Gastrocnemius medialis (tissue), 4 donors: ENCODE results near the gene UPK1A.

ENCODE experiments used
- POLR2A ChIP-seq, 2 donors: fragments of 450-650 bp; IDR thresholded peaks; one replicate each; pipeline ENCODE4 v1.6.1; 2017; ENCODE audit warnings: antibody characterized with exemption in 2 of 2, mild to moderate bottlenecking in 2 of 2, moderate library complexity in 2 of 2
- TF ChIP-seq, protein P1 (sequence below), 5 experiments: fragments of 450-650 bp in 3 of 5; fragments of 200-600 bp in 2 of 5; sonication (generic) in 2 of 5; IDR thresholded peaks in 4 of 5; conservative IDR thresholded peaks in 1 of 5; 1 replicate in 4 of 5; 2 replicates in 1 of 5; pipeline ENCODE4 v1.5.1; 2016 to 2019; ENCODE audit warnings: antibody characterized with exemption in 5 of 5, mild to moderate bottlenecking in 3 of 5, moderate library complexity in 3 of 5

DNA sequence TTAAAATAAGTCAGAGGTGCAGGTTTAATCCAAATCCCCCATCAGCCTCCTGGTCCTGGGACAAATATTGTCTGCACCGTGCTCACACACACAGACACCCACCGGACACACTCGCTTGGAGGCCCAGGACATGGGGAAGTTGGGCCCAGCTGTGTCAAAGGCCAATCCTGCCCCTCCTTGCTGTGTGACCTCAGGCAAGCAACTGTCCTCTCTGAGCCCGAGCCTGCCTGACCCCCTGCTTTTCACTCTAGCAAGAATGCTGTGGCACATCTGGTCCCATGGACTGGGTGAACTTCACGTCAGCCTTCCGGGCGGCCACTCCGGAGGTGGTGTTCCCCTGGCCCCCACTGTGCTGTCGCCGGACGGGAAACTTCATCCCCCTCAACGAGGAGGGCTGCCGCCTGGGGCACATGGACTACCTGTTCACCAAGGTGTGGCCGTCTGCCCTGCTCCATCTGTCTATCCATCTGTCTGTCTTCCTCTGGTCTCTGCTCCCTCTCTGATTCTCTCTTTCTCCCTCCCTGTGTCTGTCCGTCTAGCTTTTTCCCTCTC lies 9.3 kb downstream of the UPK1A start:
- TF ChIP-seq, protein P1, sequence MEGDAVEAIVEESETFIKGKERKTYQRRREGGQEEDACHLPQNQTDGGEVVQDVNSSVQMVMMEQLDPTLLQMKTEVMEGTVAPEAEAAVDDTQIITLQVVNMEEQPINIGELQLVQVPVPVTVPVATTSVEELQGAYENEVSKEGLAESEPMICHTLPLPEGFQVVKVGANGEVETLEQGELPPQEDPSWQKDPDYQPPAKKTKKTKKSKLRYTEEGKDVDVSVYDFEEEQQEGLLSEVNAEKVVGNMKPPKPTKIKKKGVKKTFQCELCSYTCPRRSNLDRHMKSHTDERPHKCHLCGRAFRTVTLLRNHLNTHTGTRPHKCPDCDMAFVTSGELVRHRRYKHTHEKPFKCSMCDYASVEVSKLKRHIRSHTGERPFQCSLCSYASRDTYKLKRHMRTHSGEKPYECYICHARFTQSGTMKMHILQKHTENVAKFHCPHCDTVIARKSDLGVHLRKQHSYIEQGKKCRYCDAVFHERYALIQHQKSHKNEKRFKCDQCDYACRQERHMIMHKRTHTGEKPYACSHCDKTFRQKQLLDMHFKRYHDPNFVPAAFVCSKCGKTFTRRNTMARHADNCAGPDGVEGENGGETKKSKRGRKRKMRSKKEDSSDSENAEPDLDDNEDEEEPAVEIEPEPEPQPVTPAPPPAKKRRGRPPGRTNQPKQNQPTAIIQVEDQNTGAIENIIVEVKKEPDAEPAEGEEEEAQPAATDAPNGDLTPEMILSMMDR (IDR thresholded peaks at IDR 0.05 in 4 of 5, conservative IDR thresholded peaks at IDR 0.05 in 1 of 5), result no peak
- no peak for TF ChIP-seq POLR2A (IDR thresholded peaks at IDR 0.05)
